Measurements from ENCODE around the gene SMG6.
A peak's percentile ranks its signal among the peaks of the same experiment; 100 is the strongest.

The SMG6 gene

DNA sequence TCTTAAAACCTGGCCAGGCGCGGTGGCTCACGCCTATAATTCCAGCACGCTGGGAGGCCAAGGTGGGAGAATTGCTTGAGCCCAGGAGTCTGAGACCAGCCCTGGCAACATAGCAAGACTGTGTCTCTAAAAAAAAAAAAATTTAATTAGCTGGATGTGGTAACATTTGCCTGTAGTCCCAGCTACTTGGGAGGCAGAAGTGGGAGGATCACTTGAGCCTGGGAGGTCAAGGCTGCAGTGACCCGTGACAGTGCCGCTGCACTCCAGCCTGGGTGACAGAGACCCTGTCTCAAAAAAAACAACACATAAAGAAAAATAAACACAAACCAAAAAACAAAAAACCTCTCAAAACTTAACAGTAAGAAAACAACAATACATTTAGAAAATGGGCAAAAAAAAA is 106.3 kb downstream of the SMG6 start:
- DNase-seq = no peak

DNA sequence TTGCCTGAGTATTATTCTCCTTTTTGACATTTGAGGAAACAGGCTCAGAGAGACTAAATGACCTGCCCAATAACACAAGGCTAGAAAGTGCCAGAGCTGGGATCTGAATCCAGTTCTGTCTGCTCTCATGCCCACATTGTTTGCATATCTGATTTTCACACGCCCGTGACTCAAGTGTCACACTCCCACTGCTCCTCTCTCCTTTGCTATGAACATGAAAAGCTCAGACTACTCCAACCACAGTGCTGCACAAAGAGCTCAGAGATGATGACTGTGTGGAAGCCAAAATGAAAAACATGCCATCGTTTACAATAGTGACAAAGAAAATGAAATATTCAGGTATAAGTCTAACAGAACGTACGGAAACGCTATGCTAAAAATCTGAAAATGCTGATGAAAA is 107.9 kb downstream of the SMG6 start:
- DNase-seq = no peak

DNA sequence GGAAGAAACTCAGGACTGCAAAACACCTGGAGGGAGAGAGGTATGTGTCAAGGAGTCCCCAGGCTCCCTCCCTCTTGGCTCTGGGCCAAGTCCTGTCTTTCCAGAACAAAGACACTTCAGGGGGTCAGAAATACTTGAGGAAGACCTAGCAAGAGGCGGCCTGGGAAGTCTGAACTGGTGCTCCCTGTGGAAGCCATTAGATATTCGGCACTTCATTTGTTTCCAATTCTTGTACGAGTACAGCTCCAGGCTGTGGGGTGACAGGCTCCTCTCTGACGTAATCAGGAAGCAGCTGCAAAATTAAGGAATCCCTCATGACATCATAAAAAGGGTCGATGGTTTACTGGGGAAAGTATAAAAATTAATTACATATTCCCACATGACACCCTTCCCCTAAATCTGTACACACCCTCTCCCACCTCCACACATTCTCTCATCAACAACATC is 108.7 kb downstream of the SMG6 start:
- DNase-seq = no peak

DNA sequence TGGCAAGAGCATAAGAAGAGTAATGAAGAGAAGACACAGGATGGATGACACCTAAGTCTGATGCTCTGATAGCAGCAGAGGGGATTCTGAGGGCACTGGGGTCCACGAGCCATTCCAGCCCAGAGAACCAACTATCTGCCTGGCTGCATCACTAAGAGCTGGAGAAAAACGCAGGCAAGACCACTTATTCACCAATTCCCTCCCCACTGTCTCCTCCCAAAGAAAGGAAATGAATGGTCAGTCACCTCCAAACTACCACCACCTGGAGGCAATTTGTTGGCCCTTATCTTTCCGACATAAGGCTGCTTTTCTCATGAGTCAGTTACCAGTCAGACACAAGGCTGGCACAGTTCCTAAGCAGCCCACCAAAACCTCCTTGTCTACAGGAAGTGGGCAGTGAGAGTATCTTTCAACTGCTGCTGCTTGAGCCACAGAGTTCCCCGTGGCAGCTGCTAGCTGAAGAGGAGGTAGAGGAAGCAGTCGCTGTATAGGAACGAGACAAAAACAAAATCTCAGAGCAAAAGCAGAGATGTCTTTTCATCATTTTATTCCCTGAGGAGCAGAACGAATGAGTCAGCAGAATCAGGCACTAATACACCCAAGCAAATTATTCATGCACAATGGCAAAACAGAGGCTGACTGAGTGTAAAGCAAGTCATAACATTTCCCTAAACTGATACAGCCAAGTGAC is 111.1 kb downstream of the SMG6 start:
- peak; percentile 56 for DNase-seq

DNA sequence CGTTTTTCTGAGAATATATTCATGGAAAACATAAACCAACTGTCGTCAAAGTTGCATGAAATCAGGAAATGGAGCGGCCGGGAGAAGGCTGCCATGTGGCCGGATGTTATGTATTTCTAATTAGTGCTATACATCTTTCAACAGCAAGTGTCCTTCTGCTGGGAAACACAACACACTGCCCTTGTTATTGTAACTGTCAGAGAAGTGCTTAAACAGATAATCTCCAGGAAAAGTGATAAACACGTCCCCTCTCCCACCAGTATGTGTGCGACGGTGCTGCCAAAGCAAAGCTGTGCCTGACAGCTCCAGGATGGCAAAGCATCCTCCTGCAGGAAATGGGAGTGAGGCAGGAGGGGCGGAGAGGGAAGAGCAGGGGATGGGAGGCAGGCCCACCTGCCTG is 111.8 kb downstream of the SMG6 start:
- DNase-seq = no peak

DNA sequence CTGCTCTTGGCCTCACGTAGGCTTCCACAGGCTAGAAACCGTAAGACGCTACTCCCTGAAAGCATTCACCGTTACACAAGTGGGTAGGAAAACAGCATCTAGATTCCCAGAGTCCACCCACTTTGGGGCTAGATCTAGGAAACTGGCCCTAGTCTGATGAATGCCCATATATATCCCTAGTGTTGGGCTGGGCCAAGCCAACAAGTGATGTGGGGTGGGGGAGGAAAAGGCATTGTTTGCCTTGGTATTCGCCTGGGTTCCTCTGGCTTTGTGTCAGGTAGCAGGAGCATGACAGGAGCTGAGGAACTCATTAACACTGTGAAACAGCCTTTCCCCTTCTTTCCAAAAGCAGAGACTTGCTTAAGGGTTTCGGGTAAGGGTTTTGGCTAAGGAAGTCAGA is 112.4 kb downstream of the SMG6 start:
- DNase-seq = no peak

DNA sequence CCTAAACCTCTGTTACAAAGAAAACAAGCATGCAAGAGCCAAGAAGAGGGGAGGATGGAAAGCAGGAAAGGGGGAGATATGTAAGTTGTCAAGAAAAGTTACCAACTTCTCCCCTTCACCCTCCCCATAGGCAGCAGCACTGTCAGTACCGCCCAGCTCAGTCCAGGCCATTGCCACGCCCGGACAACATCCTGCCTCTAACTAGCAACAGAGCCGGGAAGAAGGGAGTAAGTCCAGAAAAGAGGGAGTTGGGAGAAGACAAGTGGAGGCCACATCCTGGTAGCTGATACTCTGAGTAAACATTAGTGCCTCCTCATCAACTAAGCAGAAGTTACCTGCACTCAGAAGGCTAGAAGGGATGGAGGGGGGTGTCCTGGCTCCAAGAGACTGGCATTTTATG is 113.6 kb downstream of the SMG6 start:
- no peak for DNase-seq

DNA sequence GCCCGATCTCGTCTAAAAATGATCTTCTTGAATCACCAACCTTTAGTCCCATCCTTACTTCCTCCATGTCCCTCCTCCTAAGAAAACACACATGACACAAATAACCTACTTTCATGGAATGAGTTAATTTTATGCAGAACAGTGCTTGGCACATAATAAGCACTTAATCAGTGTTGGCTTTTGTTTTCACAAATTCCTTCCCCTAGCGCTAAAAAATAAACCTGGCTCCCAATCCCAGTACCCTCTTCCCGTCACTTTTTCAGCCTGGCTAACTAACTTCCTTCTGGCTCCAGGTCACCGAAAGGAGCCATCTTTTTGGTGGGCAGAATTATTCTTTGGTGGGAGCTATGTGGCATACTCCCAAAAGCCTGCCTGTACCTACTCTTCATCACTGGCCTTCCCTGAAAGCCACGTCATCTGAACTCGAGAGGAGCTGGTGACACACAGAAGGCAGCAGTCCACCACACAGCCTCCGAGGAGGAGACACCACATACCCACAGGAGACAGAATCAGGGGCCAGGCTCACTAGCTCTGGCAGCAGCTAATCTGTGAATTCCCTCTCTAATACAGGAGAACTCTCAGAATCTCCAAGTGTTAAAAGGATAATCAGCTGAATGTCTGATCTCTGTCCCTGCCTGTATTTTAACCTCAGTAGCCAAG is 114.5 kb downstream of the SMG6 start:
- no peak for DNase-seq

DNA sequence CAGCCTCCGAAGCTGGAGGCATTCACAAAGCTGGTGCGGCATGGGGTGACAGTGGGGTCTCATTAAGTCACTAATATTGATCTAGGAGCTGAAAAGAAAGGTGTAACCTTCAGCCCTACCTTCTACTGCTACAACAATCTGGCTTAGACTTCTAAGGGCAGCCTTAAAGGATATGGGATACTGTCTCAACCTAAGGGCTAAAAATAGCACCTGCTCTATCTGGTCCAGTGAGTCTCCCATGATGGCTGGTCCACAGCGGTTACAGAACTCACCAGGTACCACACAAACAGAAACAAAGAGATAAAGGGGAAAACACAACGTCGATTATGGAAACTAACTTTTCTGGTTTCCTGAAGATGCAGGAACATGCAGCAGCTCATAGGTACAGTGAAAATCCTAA is 115.8 kb downstream of the SMG6 start:
- no peak for DNase-seq

DNA sequence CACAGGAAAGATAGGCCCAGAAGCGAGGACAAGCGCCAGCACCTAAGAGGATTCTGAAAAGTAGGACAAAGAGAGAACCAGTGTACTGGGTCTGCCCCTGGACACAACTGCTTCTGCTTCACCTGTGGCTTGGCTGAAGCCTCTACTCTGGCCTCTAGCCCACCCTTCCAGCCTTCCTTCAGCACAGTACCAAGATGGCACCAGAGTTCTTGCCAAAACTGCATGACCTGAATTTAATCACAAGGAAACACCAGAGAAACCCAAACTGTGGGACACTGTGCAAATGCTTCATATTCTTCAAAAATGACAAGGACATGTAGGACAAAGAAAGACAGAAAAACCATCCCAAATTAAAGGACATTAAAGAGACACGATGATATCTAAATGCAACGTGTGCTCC is 116.6 kb downstream of the SMG6 start:
- DNase-seq = no peak

DNA sequence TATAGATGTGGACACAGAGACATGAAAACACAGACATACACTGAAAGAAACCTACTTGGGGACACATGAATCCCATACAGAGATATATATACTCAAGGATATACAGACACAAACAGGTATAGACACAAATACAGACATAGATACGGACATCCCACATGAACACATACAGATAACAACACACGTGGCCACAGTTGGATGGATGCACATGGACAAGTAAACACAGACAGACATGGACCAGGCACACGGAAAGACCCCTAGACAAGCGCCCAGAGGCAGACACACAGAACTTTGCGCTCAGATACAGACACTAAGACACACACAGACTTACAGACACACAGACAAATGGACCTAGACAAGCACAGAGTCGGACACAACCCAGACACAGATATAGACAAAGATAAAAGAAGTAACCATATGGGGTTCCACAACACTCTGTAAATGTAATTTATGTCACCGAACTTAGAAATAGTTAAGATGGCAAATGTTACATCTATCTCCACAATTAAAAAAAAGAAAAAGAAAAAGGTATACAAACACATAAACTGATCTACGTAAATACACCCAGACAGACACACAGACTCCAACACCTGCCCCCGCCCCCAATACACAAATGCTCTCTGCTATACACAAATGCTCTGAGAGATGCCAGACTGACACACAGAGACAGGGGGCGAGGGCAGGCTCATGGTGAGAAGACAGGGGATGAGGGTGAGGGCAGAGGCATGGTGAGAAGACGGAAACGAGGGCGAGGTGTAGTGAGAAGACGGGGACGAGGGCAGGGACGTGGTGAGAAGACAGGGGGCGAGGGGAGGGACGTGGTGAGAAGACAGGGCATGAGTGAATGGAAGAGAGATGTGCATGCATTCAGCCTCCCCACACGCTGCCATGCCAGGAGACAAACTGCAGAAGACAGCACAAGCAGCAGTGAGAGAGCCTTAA is 118.3 kb downstream of the SMG6 start:
- peak; percentile 10 for DNase-seq

DNA sequence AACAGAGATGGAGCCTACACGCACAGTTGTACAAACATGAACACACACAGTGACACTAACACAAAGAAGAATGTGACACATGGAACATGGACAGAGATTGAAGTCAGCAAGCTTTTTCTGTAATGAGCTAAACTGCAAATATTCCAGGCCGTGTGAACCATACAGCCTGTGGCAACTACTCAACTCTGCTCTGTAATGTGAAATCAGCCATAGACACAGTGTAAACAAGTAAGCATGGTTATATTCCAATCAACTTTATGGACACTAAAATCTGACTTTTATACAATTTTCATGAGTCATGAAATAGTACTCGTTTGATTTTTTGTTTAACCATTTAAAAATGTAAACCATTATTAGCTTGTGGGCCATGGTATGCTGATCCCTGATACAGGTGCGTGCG is 120.2 kb downstream of the SMG6 start:
- no peak for DNase-seq

DNA sequence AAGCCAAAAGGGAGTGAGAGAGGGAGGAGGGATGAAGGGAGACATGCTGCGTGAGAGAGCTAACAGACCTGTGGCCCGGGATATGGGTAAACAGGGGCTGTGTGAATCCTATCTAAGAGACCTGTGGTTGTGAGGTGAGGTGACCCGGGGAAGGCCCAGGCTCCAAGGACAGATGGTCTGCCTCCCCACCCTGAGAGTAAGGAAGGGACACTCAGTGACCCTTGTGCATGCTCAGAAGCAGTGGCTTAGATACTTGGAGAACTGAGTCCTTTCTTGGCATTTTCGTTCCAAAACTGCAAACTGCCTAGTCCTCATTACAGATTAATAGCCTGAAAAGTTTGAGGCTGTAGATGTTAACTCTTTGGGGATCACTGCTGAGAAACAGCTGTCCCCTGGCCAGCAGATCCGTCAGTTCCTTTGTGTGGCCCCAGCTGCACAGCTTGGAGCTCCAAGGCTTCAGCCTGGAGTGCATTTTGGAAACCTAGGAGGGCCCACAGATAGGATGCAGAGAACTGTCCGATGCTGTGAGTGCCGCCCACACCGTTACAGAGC is 121.6 kb downstream of the SMG6 start:
- DNase-seq = no peak

DNA sequence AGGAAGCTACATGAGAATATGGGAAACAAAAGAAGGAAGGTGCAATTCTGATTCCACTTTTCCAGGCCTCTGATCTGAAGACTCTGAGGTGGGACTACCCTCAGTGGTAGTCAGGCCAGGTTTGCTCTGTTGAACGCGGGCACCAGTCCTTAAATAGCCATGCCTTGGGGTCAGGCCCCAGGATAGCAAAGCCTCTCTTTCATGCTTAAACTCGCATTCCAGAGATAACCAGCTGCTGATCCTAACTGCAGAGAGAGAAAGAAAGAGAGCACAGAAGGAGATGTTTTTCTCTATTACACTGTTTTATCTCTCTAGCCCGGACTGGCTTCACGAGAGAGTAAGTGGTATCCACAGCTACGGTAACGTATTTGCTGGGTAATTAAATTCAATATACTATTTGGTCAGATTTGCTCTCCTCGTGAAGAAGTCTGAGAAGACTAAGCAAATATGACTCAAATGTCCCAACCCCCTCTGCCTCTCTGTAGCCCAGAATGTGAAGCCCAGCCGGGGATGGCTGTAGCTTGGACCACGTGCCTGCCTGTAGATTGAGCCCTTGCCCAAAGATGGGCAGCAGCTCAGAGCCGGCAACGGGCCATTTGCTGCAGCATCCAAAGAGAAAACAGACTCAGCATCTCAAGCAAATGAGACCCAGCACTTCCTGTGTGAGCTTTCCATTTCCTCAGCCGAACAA is 122.2 kb downstream of the SMG6 start:
- no peak for DNase-seq

DNA sequence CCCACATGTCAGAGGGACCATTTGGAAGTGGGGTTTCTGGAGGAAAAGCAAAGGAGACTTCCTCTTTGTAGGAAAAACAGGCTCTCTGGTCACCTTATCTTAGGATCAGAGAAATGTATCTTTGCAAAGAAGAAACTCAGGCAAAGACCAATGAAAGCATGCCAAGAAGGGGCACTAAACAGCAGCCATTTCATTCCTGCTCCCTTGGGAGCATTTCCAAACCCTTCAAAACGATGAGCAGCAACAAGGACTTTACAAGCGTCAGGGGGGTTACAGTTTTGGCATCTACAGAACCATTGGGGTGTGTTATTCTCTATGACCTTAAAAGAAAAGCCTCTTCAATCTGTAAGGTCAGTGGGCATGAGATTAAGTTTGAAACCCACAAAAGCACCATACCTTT is 122.8 kb downstream of the SMG6 start:
- no peak for DNase-seq

DNA sequence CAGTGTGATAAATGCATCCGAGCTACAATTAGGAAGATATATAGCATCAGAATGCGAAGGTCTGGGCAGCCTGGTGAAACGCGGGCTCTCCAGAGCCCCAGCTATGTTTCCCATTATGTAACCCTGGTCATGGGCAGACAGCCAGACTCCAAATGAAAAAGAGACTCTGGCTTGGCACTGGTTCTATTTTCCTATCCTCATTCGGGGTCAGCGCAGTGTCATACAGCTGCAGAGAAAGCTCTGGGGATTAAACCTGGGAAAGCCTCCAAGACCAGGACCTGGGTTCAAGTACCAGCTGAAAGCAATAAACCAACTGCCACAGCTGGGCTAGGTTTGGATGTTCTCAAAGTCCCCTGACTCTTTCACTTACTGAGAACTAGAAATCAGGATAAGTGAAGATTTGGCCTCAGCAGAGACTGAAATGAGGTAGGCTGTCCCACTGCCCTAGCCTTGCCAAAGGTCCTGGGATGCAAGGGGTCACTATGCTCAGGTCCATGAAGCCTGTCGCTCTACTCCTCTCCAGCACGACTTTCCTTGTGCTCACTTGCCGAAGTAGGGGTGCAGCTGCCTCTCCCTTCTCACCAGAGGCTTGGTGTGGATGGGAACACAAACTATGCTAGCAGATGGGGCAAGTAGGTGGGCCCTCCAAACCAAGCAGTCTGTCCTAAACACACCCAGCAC is 123.8 kb downstream of the SMG6 start:
- no peak for DNase-seq

DNA sequence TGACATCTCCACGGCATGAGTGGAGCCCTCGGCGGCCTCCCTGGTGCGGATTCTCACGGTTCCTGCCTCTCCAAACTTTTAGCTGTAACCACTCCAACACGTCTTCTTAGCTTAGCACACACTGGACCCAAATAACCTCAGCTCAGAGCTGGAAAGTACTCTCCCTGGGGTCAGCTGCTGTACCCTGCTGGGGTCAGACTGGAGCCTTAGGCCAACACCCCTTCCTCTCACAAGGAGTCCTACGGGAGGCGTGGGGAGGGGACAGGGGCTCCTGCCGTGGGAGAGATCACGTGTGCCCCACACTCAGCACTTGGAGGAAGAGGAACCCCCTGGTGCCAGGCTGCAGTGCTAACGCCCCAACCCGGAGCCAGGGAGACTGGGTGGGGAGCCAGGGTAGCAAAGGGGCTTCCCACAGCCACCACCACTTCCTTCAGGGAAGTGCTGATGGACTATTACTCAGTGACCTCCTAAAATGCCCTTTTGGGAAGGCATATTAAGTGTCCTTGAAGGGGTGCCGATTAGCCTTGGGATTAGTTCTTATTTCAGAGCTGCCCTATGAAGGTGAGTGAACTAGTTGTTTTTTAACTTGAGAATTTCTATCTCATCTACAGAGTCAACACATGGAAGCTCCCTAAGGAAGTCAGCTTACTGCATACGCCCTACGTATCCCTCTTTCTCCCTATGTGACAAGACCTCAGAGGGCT is 124.6 kb downstream of the SMG6 start:
- DNase-seq = no peak

DNA sequence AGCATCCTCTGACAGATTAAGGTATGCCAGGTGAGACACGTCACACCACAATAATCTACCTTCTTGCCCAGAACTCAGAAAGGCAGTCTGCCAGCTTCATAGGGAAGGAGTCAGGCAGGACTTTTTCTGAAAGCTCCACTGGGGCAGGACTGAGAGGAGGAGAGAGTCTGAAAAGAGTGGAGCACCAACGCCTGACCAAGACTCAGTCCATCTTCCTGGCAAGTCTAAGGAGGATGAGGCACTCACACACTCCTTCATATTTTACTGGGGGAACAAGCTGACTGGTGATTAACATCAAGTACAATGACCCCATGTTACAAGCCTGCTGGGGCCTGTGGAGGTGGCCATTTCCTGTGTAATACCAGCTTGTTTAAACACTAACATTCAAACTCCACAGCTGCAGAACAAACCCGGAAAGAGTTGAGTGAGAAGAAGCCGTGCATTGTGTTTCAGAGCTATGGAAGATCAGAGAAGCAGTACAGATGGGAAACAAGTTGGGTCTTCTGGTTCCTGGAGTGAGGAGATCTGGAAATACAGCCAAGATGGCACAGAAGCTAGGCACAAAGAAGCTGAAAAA is 126.3 kb downstream of the SMG6 start:
- no peak for DNase-seq

DNA sequence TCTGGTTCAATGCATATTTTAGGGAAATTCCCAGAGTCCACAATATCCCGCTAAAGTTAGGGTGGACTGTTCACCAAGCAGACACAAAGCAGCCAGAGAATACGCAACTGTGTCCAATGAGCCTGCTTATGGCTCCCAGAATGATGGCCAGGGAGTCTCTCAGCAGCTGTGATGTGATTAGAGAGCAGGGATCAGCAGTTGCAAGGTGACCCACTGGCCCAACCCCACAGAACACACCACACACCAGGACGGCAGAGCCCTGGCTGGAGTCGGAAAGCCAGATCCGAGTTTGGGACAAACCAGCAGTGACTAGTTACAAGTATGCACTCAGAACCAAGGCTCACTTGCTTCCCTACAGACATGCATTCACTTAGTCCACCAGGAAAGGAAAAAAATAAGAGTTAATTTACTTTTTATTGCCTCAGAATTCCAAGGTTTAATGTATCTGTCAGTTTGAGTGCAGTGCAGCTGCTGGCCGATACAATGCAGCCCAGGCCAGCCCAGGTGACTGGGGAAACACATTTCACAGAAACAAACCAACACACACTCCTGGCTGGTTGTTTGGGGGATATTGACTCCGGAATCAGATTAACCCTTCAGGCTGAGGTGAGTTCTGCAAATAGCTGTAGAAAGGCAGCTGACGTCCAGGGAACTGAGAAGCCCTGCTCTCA is 127.0 kb downstream of the SMG6 start:
- DNase-seq = no peak

DNA sequence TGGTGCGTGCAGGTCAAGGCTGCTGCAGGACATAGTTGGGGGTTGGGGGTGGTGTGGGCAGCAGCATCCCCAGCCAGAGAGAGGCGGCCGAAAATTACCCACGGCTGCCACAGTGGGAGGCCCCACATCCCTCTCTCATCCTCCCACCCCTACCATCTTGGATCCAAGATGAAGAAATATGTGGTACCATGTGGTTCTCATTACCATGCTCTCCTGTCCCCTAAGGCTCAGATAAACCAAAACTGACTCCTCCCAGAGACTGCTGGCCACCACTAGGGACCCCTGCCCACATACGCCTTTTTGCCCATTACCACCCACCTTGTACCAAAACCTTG is 128.3 kb downstream of the SMG6 start:
- DNase-seq = no peak
